DND-41 (cell line): ENCODE data around the gene PCDHB11.

Experiments
- EZH2 ChIP-seq: IDR thresholded peaks from 3 replicates; pipeline ENCODE4 v1.6.1; 2012; ENCODE audit warnings: borderline replicate concordance, low read depth, mild to moderate bottlenecking, moderate library complexity, low read length, inconsistent platforms; ENCODE audit not compliant: severe bottlenecking
- TF ChIP-seq, protein P1 (sequence below): IDR thresholded peaks from 2 replicates; pipeline ENCODE4 v1.5.1; 2012; ENCODE audit warnings: borderline replicate concordance, low read length, moderate library complexity, mild to moderate bottlenecking; ENCODE audit not compliant: poor library complexity, severe bottlenecking; ENCODE audit errors: extremely low read depth

DNA sequence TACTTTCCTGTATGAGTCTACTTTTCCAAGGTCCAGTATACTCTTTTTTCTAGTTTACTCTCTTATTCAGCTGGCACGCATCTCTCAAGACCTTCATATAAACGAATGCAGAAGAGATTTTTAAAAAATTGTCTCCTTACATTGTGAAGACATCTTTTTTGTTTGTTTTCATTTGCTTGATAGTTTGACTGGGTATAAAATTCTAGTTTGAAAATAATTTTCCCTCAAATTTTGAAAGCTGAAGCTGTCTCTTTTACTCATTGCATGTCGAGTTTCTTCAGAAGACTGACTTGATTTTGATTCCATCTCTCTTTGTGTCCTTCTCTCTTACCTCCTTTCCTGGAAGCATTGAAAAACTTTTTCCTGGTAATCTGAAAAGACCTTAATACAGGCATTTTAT lies 3.1 kb upstream of the PCDHB11 start:
- TF ChIP-seq, protein P1, sequence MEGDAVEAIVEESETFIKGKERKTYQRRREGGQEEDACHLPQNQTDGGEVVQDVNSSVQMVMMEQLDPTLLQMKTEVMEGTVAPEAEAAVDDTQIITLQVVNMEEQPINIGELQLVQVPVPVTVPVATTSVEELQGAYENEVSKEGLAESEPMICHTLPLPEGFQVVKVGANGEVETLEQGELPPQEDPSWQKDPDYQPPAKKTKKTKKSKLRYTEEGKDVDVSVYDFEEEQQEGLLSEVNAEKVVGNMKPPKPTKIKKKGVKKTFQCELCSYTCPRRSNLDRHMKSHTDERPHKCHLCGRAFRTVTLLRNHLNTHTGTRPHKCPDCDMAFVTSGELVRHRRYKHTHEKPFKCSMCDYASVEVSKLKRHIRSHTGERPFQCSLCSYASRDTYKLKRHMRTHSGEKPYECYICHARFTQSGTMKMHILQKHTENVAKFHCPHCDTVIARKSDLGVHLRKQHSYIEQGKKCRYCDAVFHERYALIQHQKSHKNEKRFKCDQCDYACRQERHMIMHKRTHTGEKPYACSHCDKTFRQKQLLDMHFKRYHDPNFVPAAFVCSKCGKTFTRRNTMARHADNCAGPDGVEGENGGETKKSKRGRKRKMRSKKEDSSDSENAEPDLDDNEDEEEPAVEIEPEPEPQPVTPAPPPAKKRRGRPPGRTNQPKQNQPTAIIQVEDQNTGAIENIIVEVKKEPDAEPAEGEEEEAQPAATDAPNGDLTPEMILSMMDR: no peak
- TF ChIP-seq EZH2: no peak
